Heart right ventricle (tissue), 16 donors: ENCODE data around the gene DEPP1. TPM values are rescaled to one million over a fixed set of nuclear protein-coding genes. Genes with fewer than 3 reads are reported as not detected.
A peak's percentile ranks its signal among the peaks of the same experiment; 100 is the strongest.

Source experiments
- ATAC-seq, 8 donors: fragments of 200-7000 bp; cut with Tn5 transposase; one replicate each; pipeline ENCODE4 v1.9.1; 2020; ENCODE audit warnings: mild to moderate bottlenecking in 8 of 8, moderate library complexity in 8 of 8, moderate number of reproducible peaks in 1 of 8
- DNase-seq, 2 donors: peaks; one replicate each; pipeline ENCODE4 v3.0.0-alpha.2; 2020
- H3K27ac ChIP-seq, 10 donors: fragments of 200-600 bp; sonication (generic) in 2 of 10; one replicate each; pipeline versions ENCODE4 v1.5.0 to v1.8.0; 2020 to 2022; ENCODE audit warnings: mild to moderate bottlenecking in 3 of 10
- H3K27me3 ChIP-seq, 7 donors: fragments of 200-600 bp; one replicate each; pipeline ENCODE4 v1.8.0; 2021 to 2022; ENCODE audit warnings: mild to moderate bottlenecking in 2 of 7
- H3K36me3 ChIP-seq, 9 donors: fragments of 200-600 bp; sonication (generic) in 1 of 9; one replicate each; pipeline versions ENCODE4 v1.5.0 to v1.8.0; 2020 to 2022; ENCODE audit warnings: mild to moderate bottlenecking in 2 of 9
- H3K4me1 ChIP-seq, 9 donors: fragments of 200-600 bp; sonication (generic) in 1 of 9; one replicate each; pipeline versions ENCODE4 v1.5.0 to v1.8.0; 2020 to 2022; ENCODE audit warnings: mild to moderate bottlenecking in 4 of 9
- H3K4me3 ChIP-seq, 10 donors: fragments of 200-600 bp; sonication (generic) in 2 of 10; one replicate each; pipeline versions ENCODE4 v1.5.0 to v1.8.0; 2020 to 2022; ENCODE audit warnings: mild to moderate bottlenecking in 7 of 10, moderate library complexity in 2 of 10
- H3K9me3 ChIP-seq, 11 donors: fragments of 200-600 bp in 10 of 11; sonication (generic) in 2 of 11; one replicate each; pipeline versions ENCODE4 v1.5.0 to v1.8.0; 2013 to 2022; ENCODE audit warnings: mild to moderate bottlenecking in 2 of 11, control low read depth in 1 of 11, moderate library complexity in 1 of 11
- CTCF ChIP-seq, 9 donors: fragments of 200-600 bp; sonication (generic) in 2 of 9; IDR thresholded peaks; one replicate each; pipeline versions ENCODE4 v1.5.0 to v1.8.0; 2021 to 2022; ENCODE audit warnings: antibody characterized with exemption in 9 of 9, mild to moderate bottlenecking in 5 of 9, moderate library complexity in 1 of 9
- WGBS, 2 donors: extraction: QIAGEN DNeasy Blood & Tissue Kit; methylation state at CpG; one replicate each; pipeline ENCODE4 v1.1.7; 2013; ENCODE audit warnings: inconsistent platforms in 1 of 2; 5-methylcytosine and 5-hydroxymethylcytosine counted together
- intact Hi-C, 10 donors: fragments of 100-400 bp; cut with DNase I; formaldehyde crosslinking; loops; one replicate each; pipeline versions ENCODE4 v1.11.1 to v1.14.2; 2022
- polyA plus RNA-seq, 2 donors: library from polyadenylated mRNA; stranded (reverse); fragments of 200-250 nt; gene quantifications; one replicate each; pipeline ENCODE4 v1.2.3, GENCODE V29; 2013
- total RNA-seq, 10 donors: library from RNA; stranded (reverse); fragmentation: NEBNext Ultra II Directional in 3 of 10; extraction: Animal tissue kit (Norgen Biotek cat#: 25700) in 3 of 10; gene quantifications; one replicate each; pipeline versions ENCODE4 v1.2.1 to v1.2.4, GENCODE V29; 2021 to 2023
- donor health status: Arrhythmogenic right ventricular cardiomyopathy.
- donor health status: ischemic (EF 13 %, LVEDD 7.1; RV severe dilation, severe dysfunction).
- donor health status: healthy with polysubstance abuse.
- donor health status: DM: no; HTN: yes; CAD: no.
- donor health status: DM: no; HTN: no; CAD: no.
- donor health status: ischemic (EF 25% LVEDD 6.9; RV normal size, moderate dysfunction).
- donor health status: ischemic (EF 25% LVEDD 5.7; RV mildly dilated, moderate dysfunction).
- donor health status: healthy.
- donor health status: DM: yes; HTN: yes; CAD: no.
- donor health status: Ischemic cardiomyopathy.
- donor health status: ischemic (EF 35%, LVEDD 5.7; RV mildly dilated, moderate dysfunction).
- donor health status: nonischemic (EF 11% LVEDD 7.7; RV severe dilation, severe dysfunction).
- donor health status: DM: yes; HTN: yes; CAD: no.
- donor health status: PGD.
- donor health status: ischemic (EF 29% LVEDD 5.4; RV normal size, mild dysfunction).
- donor health status: nonischemic (EF 23%, LVEDD 6.1; RV moderate dilation, normal function).

Gene DEPP1
- total and polyA plus RNA-seq, 12 donors, result 10.0 to 172 (median 25.1) TPM

GRCh38 chr10:44979281-44980191, 927 bp upstream of the DEPP1 start:
- Histone ChIP-seq H3K36me3 (peaks cover 0 to 52% (median 13%) of the 10 kb centered on the region in 9 donors), H3K9me3 (no peaks in the 10 kb centered on the region), H3K4me3 (peak overlapping the region in 5 of 10 donors; percentile 74 to 87 (median 76)), H3K4me1 (peaks cover 55 to 100% (median 93%) of the 10 kb centered on the region in 9 donors), H3K27ac (peak overlapping the region; percentile 83 to 97 (median 92)), H3K27me3 (no peaks in the 10 kb centered on the region)
- DNase-seq (no peak), ATAC-seq (no peak)
- intact Hi-C loops, result loop anchor here in 4 of 10 donors (2.0 to 10.0 kb wide), 4 partner anchors 17 to 105 kb away; partner anchors contain the start of gene ZNF22 (in 1 of the 4)
- 79 to 81% methylated on average over 13 of the region's 13 CpGs for WGBS, 2 donors
- no peak for TF ChIP-seq CTCF (IDR thresholded peaks at IDR 0.05)

DNA sequence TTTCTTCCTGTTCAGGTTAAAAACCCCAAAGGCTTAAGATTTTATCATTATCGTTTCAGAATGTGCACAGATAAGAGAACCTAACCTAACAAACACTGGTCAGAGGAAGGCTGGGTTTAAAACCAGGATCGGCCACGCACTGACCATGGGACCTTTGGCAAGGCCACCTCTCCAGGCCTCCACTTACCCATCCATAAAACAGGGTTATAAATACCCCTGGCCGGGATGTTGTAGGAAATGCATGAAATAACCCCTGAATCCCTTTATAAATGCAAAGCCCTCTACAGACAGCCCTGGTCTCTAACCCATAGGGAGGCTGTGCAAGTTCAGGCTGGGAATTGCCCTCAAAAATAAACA, 418 bp downstream of the DEPP1 start:
- ATAC-seq (no peak), DNase-seq (no peak)
- peak overlapping the region; percentile 83 to 97 (median 92) for H3K27ac ChIP-seq
- H3K9me3 ChIP-seq, result no peaks in the 10 kb centered on the region
- H3K27me3 ChIP-seq, result no peaks in the 10 kb centered on the region
- intact Hi-C loops, result loop anchor here in 4 of 10 donors (2.0 to 10.0 kb wide), 4 partner anchors 19 to 103 kb away; partner anchors contain the start of gene ZNF22 (in 1 of the 4)
- H3K36me3 ChIP-seq, result peaks cover 0 to 39% (median 13%) of the 10 kb centered on the region in 9 donors
- peak overlapping the region; percentile 39 to 87 (median 74) for H3K4me3 ChIP-seq
- WGBS, 2 donors, result 7 to 8% methylated on average over 4 of the region's 4 CpGs
- TF ChIP-seq CTCF (IDR thresholded peaks at IDR 0.05), result no peak
- H3K4me1 ChIP-seq, result peaks cover 57 to 100% (median 93%) of the 10 kb centered on the region in 9 donors

- TF ChIP-seq CTCF (IDR thresholded peaks at IDR 0.05), result no peak
- H3K27ac ChIP-seq, result peak overlapping the region; percentile 83 to 97 (median 92)
- H3K27me3 ChIP-seq, result no peaks in the 10 kb centered on the region
- 14 to 19% methylated on average over 25 of the region's 25 CpGs for WGBS, 2 donors
- peaks cover 0 to 44% (median 13%) of the 10 kb centered on the region in 9 donors for H3K36me3 ChIP-seq
- ATAC-seq, result peak in 5 of 8 donors; percentile 5 to 28 (median 15)
- peak overlapping the region; percentile 39 to 87 (median 74) for H3K4me3 ChIP-seq
- peaks cover 59 to 100% (median 93%) of the 10 kb centered on the region in 9 donors for H3K4me1 ChIP-seq
- intact Hi-C loops, result loop anchor here in 4 of 10 donors (2.0 to 10.0 kb wide), 4 partner anchors 19 to 103 kb away; partner anchors contain the start of gene ZNF22 (in 1 of the 4)
- no peaks in the 10 kb centered on the region for H3K9me3 ChIP-seq
- no peak for DNase-seq
Measured at GRCh38 chr10:44977287-44978212, 1.1 kb downstream of the DEPP1 start.
